GM18951 (cell line): Measurements from ENCODE around the gene NFATC1.
"Not testable (repeated sequence)": the region's sequence is repeated elsewhere in the genome, so short reads cannot be mapped to it uniquely, and the experiment has no call there.

ENCODE experiments used
- POLR2A ChIP-seq: IDR thresholded peaks from 4 replicates; pipeline ENCODE4 v1.6.1; 2011; ENCODE audit warnings: mild to moderate bottlenecking; ENCODE audit not compliant: insufficient read length, insufficient read depth; ENCODE audit errors: extremely low read depth
- in situ Hi-C: fragments of 300-500 bp; cut with MboI; formaldehyde crosslinking; loops from one replicate; pipeline ENCODE4 v1.12.0; 2022; ENCODE audit warnings: low sequenced_read_pairs, mixed read lengths, inconsistent platforms; ENCODE audit not compliant: unreplicated experiment

NFATC1 gene

DNA sequence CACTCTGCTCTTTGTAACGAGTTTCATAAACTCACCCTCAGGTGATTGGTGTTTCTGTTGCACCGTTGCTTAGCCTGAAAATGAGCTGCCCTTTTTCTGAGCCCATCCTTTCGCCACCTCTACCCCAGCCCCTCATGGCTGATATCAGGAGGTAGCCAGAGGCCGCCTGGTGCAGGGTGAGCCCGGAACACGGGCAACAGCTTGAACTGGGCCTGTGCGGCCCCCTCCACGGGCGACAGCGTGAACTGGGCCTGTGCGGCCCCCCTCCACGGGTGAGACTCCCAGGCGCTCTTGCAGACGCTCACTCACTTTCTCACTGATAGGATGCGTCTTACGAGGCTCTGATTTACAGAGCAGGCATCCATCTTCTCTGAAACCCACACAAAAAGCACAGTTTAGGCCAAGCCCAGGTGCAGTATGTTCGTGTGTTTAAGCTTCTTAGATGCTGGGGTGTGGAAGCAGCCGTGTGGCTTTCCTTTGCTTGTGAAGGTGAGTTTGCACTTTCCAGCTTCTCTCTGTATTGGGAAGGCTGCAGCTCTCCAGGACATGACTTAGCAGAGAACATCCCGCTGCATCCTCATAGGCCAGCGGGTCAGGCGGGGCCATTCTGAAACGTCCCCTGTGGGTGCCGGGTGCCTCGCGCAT is 83.5 kb downstream of the NFATC1 start:
- in situ Hi-C loops = no loop called here
- no peak for TF ChIP-seq POLR2A

DNA sequence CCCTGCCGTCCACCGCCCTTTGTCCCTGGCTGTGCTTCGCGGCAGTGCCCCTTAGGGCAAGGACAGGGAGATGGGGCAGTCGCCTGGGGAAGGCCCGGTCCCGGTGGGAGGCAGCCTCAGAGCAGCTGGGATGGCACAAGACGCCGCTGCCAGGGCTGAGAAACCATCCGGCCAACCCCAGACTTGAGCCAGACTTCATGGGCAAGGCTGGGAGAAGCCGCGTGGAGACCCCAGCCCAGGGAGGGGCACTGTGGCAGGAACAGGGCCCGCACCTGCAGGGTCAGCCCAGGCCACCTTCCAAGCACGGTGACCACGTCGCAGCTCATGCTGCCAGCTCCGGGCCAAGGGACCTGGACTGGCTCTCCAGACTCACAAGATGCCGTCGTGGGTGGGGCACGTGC is 84.0 kb downstream of the NFATC1 start:
- TF ChIP-seq POLR2A = no peak

DNA sequence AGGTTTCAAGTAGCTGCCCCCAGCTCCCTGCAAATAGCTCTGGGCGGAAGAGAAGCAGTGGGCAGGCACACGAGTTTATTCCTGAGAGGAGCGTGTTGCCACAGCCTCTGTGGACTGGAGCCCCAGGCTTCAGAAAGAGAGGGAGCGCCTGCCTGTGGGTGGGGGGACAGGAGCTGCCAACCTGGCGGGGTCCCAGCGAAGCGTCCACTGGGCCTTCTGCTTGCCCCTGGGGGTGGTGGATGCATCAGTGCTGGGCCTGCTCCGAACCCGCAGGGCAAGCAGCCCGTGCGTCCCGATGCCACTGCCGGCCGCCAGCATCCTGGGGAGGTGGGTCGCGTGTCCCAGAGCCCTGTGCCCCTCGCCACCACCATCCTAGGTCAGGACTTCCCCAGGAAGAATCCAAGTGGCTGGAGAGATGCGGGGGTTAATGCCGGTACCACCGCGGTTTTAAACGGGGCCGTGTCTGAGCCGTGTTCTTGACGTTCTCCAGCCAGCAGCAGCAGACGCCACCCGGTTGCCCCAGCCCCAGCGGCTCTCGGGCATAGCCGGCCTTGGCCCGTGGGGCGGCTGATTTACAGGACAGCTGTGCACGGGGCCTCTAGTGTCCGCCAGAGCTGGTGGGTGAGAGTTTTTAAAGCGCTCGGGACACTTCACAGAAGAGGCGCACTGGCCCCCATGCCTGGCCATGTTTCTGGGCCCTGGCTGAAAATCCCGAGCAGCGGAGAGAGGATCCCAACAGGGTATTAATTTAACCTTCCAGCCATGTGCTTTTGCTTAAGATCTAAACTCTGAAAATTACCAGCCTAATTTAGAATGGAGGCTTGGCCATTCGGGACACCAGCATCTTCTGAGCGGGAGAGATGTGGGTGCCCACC is 84.7 kb downstream of the NFATC1 start:
- TF ChIP-seq POLR2A = no peak
- in situ Hi-C loops = no loop called here

More for the DNA sequence above, 84.0 kb downstream of the NFATC1 start:
- in situ Hi-C loops = no loop called here

DNA sequence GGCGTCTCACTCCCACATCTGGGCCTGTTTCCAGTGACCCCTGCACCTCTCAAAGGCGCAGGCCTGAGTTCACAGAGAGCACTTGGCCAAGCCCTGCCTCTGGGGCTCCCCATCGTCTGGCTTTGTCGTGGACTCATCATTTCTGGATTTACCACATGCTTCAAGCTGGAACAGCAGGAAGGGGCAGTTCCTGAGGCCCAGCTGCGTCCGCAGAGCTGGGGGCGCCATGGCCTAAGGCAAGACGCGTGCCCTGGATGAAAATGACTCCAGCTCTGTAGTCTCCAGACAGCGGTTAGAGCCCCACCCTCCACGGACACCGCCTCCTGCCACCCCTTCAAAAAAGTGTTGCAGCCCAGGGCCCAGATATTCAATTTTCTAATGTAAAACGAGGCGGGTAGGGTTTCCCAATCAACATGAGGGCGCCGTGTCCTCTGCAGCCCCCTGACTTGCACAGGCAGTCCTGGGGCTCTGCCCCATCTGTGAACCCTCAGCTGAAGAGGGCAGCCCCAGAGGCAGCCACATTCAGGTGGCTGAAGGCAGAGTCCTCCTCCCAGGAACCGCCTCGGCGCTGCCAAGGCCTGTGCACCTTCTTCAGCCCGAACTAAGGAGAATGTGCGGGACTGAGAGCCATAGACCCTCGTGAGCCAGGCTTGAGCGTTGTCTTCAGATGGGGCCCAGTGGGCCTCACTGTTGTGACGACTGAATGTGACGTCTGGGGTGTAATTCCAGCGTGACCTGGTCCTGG is 85.5 kb downstream of the NFATC1 start:
- no peak for TF ChIP-seq POLR2A
- in situ Hi-C loops = no loop called here

DNA sequence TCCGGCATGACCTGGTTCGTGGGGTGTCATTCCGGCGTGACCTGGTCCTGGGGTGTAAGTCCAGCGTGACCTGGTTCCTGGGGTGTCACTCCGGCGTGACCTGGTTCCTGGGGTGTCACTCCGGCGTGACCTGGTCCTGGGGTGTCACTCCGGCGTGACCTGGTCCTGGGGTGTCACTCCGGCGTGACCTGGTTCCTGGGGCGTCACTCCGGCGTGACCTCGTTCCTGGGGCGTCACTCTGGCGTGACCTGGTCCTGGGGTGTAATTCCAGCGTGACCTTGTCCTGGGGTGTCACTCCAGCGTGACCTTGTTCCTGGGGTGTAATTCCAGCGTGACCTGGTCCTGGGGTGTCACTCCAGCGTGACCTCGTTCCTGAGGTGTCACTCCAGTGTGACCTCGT is 87.7 kb downstream of the NFATC1 start:
- in situ Hi-C loops = not testable (repeated sequence)

DNA sequence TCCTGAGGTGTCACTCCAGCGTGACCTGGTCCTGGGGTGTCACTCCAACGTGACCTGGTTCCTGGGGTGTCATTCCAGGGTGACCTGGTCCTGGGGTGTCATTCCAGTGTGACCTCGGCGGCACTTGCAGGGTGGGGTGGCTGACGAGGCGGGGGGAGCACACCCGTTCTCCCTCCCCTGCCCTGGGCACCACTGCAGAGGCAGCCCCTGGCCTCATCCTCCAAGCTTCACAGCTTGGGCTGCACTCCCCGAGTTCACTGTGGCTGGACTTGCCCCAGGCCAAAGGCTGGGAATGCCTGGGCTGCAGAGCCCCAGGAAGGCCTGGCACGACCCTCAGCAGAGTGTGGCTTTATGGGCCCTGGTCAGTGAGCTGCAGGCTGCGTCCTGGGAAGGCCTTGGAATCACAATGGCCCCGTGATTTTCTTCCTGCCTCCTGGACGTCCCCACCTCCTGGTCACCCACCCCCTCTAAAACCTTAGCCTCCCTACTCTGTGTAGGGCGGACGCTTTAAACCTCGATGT is 88.3 kb downstream of the NFATC1 start:
- in situ Hi-C loops = no loop called here
- no peak for TF ChIP-seq POLR2A

DNA sequence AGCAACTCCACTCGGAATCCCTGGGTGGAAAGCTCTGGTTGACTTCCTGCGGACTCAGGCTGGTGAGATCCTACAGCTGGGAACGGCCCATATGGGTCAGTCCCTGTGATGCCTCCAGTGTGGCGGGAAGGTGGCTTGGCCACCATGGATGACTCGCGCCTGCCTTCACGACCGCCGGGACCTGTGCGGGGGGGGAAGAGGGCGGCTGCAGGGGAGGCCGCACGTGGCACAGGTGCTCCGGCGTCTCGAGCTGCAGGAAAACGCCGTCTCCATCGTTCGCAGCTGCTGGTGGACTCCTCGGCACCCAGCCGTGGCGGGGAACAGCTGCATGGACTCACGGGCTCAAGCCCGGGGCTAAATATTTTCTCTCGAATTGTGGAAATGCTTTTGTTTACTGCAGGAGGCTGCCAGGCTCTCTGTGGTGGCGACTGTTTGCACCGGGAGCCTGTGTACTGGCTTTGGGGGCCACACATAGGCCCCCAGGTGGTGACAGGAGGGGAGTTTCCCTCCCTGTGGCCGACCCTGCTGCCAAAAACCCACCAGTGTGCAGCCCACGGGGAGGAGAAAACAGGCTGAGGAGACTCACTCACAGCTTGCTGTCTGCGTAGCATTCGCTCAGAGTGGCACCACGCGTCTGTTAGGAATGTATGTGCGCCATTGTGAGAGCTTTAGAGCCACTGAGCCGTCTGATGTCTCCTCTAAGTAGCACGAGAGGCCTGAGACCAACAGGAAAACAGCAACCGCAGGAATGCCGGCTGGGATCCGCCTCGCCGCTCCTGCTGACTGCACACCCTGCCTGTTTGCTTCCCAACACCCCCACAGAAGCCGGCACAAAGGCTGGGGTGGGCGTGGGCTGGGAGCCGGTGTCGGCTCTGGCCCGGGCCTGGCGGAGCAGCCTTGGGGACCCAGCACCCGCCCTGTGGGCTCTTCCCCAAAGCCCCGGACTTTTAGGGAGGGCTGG is 89.2 kb downstream of the NFATC1 start:
- in situ Hi-C loops = no loop called here
- TF ChIP-seq POLR2A = no peak

DNA sequence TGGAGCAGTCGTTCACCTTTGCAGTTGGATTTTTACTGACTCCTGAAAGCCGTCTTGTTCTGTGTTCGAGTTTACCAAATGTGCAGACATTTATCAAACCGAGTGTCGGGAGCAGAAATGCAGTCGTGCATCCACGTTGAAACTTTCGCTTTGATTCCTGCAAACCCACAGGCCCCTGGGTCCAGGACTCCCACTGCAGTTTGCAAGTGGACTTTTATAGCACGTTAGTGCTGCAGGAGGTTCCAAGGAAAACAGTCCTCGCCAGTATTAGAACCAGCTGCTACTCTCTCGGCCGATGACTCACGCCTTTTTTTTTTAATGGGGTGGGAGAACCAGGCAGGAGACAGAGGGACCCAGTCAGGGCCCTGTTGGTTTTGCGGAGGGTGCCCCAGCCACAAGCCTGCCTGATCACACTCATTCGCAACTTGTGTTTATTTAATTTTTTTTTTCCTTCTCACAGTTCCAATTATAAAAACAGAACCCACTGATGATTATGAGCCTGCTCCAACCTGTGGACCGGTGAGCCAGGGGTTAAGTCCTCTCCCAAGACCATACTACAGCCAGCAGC is 90.1 kb downstream of the NFATC1 start:
- TF ChIP-seq POLR2A = no peak
- in situ Hi-C loops = no loop called here

DNA sequence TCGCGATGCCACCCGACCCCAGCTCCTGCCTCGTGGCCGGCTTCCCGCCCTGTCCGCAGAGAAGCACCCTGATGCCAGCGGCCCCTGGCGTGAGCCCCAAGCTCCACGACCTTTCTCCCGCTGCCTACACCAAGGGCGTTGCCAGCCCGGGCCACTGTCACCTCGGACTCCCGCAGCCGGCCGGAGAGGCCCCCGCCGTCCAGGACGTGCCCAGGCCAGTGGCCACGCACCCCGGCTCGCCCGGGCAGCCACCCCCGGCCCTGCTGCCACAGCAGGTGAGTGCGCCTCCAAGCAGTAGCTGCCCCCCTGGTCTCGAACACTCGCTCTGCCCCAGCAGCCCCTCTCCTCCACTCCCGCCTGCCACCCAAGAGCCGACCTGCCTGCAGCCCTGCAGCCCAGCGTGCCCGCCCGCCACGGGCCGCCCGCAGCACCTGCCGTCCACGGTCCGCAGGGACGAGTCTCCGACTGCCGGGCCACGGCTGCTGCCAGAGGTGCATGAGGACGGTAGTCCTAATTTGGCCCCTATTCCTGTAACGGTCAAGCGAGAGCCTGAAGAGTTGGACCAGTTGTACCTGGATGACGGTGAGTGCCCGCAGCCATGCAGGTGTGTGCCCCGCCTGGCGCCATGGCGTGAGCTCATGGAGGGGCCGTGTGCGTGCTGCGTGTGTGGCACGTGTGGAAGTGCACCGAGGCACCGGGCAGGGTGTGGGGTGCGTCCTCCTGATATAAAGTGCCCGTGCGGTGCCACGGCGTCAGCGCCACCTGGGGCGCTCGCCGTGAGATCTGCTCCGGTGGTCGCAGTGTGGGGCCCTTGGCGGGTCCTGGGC is 90.8 kb downstream of the NFATC1 start:
- in situ Hi-C loops = no loop called here
- no peak for TF ChIP-seq POLR2A

DNA sequence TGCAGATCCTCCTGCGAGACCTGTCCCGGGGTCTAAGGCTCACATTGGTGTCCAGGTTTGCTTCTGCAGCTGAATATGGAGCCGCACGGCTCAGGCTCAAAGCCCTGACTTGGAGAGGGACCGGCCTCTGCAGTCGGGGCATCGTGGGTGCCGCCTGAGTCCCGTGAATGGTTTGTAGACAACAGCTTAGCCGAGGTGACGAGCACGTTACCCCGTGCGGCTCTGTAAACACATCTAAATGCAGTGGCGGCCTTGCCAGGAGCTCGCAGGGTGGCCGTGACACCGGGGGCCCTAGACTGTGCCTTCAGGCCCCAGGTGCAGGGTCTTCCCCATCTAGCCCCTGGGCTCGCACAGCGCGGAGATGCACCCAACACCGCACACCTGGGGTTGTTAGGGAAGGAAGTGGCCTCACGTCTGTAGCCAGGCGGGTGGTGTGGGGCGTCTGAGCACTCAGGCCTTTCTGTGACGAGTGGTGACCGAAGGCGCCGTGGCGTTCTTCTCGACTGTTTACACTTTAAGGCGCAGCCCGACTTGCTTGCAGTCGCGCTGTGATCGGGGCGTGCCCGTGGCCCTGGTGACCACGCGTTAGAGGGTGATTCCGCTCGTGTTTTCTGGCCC is 91.6 kb downstream of the NFATC1 start:
- no peak for TF ChIP-seq POLR2A
- in situ Hi-C loops = no loop called here

DNA sequence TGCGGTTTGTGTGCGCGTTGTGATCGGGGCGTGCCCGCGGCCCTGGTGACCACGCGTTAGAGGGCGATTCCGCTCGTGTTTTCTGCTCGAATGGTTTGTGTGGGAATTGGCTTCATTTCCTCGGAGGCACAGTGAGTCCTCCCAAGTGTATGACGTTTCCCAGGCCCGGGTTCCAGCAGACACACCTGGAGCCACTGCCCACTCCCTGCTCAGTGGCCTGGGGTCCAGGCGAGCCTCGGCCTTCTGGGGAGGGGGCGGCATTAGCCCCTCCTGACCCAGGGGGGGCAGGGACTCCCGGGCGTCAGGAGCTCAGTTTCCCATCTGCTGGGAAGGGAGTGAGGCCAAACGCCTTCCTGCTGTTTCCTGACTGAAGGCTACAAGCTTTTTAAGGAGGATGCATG is 92.1 kb downstream of the NFATC1 start:
- in situ Hi-C loops = no loop called here
- no peak for TF ChIP-seq POLR2A
